WERI-Rb-1 (cell line): Measurements from ENCODE around the gene HOXD13.

Experiments used
- DNase-seq: peaks from one replicate; pipeline ENCODE4 v3.0.0-alpha.2; 2020
- H3K27ac ChIP-seq: fragments of 250-450 bp; sonication (Bioruptor Pico); 2 replicates; pipeline ENCODE4 v1.5.1; 2020; ENCODE audit warnings: mild to moderate bottlenecking, moderate library complexity
- H3K27me3 ChIP-seq: fragments of 250-450 bp; sonication (Bioruptor Pico); 2 replicates; pipeline ENCODE4 v1.5.1; 2021; ENCODE audit warnings: mild to moderate bottlenecking, low read depth, moderate library complexity; ENCODE audit not compliant: insufficient read depth, severe bottlenecking
- H3K36me3 ChIP-seq: fragments of 250-450 bp; sonication (Bioruptor Pico); 2 replicates; pipeline ENCODE4 v1.5.1; 2020; ENCODE audit warnings: mild to moderate bottlenecking, moderate library complexity
- H3K4me3 ChIP-seq: 2 replicates; pipeline ENCODE4 v1.5.1; 2011; ENCODE audit warnings: low read depth, mild to moderate bottlenecking, control low read depth, low read length
- H3K9me3 ChIP-seq: fragments of 250-450 bp; sonication (Bioruptor Pico); 2 replicates; pipeline ENCODE4 v1.5.1; 2021; ENCODE audit warnings: mild to moderate bottlenecking, moderate library complexity; ENCODE audit not compliant: severe bottlenecking
- CTCF ChIP-seq: IDR thresholded peaks from 2 replicates; pipeline ENCODE4 v1.5.1; 2011; ENCODE audit warnings: low read depth, mild to moderate bottlenecking, control low read depth, inconsistent platforms, low read length

The HOXD13 gene

DNA sequence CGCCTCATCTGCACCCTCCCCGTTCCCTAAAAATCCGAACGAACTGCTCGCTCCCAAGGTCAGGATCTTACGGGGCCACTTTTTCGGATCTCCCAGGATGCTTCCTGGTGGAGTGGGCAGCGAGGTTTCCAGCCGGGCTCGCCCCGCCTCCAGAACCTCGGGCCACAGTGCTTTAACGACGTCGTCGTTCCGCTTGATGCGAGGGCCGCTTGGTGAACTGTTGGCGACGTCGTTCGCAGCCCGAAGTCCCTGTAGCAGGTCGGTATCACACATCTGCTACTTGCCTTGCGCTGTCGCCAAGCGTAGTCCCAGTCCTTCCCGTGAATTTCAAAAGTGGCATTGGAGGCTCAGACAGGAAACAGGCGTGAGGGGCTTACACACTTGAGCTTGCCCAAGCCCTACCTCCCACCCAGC is 24.1 kb upstream of the HOXD13 start:
- Histone ChIP-seq H3K36me3 (no peaks in the 10 kb centered on the region), H3K4me3 (no peak overlapping the region), H3K27me3 (peaks cover 25% of the 10 kb centered on the region), H3K27ac (no peak overlapping the region), H3K9me3 (peaks cover 12% of the 10 kb centered on the region)
- TF ChIP-seq CTCF = no peak
- no peak for DNase-seq

- H3K4me3 ChIP-seq = no peak overlapping the region
- no peak overlapping the region for H3K27ac ChIP-seq
- no peak for DNase-seq
- peaks cover 49% of the 10 kb centered on the region for H3K27me3 ChIP-seq
- no peaks in the 10 kb centered on the region for H3K36me3 ChIP-seq
- no peak for TF ChIP-seq CTCF
- peaks cover 12% of the 10 kb centered on the region for H3K9me3 ChIP-seq
Measured at GRCh38 chr2:176071330-176072291, 20.9 kb upstream of the HOXD13 start.

GRCh38 chr2:176072292-176072669 is 20.2 kb upstream of the HOXD13 start:
- no peaks in the 10 kb centered on the region for H3K36me3 ChIP-seq
- TF ChIP-seq CTCF = no peak
- peaks cover 52% of the 10 kb centered on the region for H3K27me3 ChIP-seq
- no peak overlapping the region for H3K4me3 ChIP-seq
- H3K27ac ChIP-seq = no peak overlapping the region
- H3K9me3 ChIP-seq = peaks cover 9% of the 10 kb centered on the region
- no peak for DNase-seq

DNA sequence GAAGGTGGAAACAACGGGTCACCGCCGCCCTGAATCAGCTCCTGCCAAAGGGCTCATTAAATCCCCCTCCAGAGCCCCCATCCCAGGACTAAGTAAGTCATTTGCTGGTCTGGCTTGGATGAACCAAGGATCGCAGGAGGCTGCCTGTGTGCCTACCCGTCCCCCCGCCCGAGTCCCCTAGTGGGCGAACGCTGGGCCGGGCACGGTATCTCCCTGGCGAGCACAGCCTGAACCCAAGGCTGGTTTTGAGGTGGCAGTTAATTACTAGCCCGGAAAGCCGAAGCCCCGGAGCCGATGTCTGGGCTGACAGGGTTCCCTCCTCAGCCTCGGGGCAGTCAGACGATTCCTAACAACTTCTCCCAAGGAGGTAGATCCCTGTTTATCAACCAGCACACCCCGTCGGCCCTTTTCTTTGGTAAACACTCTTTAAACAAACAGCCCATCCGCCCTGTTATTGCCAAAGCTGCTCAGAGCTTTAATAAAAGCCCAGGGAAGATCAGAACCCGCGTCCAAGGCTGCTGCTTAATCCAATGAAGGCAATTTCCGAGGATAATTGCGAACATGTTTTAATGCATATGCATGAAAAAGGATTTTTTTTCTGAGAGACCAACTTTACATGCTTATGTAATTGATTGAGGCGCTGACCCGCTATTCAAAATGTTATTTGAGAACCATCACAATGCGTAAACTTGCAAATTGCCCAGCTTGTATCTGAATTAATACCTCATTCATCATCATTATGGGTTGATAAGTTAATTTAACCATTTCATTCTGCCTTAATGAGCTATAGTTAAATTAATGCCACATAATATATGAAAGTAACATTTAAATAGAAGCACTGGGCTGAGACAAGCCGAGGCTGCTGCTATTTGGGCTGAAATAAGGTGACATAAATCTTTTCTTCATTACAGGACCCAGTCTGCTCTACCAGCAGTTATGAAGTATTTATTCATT is 19.3 kb upstream of the HOXD13 start:
- no peak for TF ChIP-seq CTCF
- no peaks in the 10 kb centered on the region for H3K36me3 ChIP-seq
- no peak overlapping the region for H3K4me3 ChIP-seq
- DNase-seq = no peak
- no peak overlapping the region for H3K27ac ChIP-seq
- H3K27me3 ChIP-seq = peaks cover 48% of the 10 kb centered on the region
- H3K9me3 ChIP-seq = peaks cover 2% of the 10 kb centered on the region

GRCh38 chr2:176074919-176075425 is 17.5 kb upstream of the HOXD13 start:
- no peaks in the 10 kb centered on the region for H3K9me3 ChIP-seq
- no peak for DNase-seq
- peaks cover 60% of the 10 kb centered on the region for H3K27me3 ChIP-seq
- no peaks in the 10 kb centered on the region for H3K36me3 ChIP-seq
- H3K27ac ChIP-seq = no peak overlapping the region
- TF ChIP-seq CTCF = no peak
- H3K4me3 ChIP-seq = no peak overlapping the region
